Suprapubic skin (tissue), 4 donors: ENCODE data around the gene THSD8.

Experiments
- EP300 ChIP-seq: sonication (generic); formaldehyde crosslinking; IDR thresholded peaks from one replicate; pipeline ENCODE4 v1.6.1; 2017; ENCODE audit warnings: antibody characterized with exemption
- POLR2AphosphoS5 ChIP-seq, 3 donors: sonication (generic); formaldehyde crosslinking; IDR thresholded peaks; one replicate each; pipeline ENCODE4 v1.6.1; 2017; ENCODE audit warnings: antibody characterized with exemption in 3 of 3

DNA sequence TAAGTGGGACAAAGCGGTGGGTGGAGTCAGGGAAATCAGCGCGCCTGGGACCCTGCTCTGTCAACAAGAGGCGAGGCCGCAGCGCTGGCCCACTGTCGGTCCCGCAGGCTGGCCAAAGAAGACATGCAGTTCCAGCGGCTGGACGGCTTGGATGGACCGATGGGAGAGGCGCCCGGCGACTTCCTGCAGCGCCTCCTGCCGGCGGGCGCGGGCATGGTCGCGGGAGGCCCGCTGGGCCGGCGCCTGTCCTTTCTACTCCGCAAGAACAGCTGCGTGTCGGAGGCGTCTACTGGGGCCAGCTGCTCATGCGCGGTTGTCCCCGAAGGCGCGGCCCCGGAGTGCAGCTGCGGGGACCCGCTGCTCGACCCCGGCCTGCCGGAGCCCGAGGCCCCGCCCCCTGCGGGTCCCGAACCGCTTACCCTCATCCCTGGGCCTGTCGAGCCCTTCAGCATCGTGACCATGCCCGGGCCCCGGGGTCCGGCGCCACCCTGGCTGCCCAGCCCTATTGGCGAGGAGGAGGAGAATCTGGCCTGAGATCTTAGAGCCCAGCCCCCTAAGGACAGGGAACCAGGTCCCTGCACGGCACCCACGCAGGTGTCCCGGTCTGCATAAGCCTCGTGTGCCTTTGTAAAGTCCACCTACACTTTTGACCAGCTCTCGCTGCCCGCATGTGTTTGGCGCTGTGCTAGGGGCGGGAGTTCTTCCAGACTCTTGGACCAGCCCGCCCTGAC lies 44.2 kb upstream of the THSD8 start:
- no peak for TF ChIP-seq EP300
- no peak for TF ChIP-seq POLR2AphosphoS5 (IDR thresholded peaks at IDR 0.05)
